Measurements from ENCODE around the gene CD93. TPM values are rescaled to one million over a fixed set of nuclear protein-coding genes. Genes with fewer than 3 reads are reported as not detected.

The CD93 gene
- total RNA-seq, 1 donor from 2014 or later = 0.44 TPM

DNA sequence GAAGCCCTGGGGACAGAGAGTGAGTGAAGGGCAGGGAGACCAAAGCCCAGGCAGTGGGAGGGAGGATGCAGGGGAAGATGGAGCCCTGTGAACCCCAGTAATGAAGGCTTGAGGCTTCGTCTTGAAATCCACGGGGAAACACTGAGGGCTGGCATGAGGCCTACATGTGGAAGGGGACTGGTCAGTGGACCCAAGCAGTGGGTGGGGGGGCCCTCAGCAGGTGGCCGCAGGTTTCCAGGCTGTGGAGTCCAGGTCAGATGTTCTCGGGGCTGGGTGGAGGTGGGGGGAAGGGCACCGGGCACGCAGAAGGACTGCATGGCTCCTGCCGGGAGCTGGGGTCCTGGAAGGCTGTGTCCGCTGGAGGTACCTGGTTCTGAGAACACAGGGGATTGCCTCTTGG, 2.7 kb upstream of the CD93 start:
- no peaks in the 10 kb centered on the region for H3K36me3 Mint-ChIP-seq (ENCODE audit: low read depth)
- H3K9me3 Mint-ChIP-seq = no peaks in the 10 kb centered on the region
- DNase-seq (ENCODE audit: low read depth, low spot score) = no peak
- TF ChIP-seq, protein P1, sequence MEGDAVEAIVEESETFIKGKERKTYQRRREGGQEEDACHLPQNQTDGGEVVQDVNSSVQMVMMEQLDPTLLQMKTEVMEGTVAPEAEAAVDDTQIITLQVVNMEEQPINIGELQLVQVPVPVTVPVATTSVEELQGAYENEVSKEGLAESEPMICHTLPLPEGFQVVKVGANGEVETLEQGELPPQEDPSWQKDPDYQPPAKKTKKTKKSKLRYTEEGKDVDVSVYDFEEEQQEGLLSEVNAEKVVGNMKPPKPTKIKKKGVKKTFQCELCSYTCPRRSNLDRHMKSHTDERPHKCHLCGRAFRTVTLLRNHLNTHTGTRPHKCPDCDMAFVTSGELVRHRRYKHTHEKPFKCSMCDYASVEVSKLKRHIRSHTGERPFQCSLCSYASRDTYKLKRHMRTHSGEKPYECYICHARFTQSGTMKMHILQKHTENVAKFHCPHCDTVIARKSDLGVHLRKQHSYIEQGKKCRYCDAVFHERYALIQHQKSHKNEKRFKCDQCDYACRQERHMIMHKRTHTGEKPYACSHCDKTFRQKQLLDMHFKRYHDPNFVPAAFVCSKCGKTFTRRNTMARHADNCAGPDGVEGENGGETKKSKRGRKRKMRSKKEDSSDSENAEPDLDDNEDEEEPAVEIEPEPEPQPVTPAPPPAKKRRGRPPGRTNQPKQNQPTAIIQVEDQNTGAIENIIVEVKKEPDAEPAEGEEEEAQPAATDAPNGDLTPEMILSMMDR (conservative IDR thresholded peaks at IDR 0.05) = no peak
- peaks cover 15% of the 10 kb centered on the region for H3K4me1 Mint-ChIP-seq
- peaks cover 2% of the 10 kb centered on the region for H3K27me3 Mint-ChIP-seq (ENCODE audit: low read depth)
- H3K27ac Mint-ChIP-seq (ENCODE audit: unreplicated experiment) = no peak overlapping the region
- no peak overlapping the region for H3K4me3 Mint-ChIP-seq

DNA sequence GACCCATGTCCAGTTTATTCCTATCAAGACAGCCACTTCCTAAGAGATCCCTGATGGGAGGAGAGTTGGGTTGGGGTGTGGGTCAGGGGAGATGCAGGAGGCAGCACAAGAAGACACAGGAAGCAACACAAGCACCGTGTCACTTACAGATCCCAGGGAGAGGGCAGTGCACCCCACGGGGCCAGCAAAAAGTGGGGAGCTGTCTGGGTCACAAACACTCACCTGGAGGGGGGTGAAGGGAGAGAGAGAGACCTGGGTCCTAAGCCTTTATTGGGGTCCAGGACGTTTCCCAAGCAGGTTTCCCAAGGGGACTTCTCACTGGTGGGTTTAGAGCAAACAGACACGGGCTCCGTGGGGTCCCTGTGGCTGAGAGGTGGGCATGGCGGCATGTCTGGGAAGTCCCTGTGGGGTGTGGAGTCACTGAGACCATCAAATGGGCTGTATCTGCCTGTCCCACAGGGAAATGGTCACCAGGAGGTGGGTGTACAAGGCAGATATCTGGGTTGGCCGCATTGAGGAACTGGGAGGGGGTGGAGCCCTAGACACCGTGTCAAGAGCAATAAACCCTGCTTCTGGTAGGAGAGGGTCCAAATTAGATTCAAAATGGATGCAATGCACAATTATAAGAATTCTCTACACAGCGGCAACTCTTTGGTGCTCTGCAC, 1.6 kb upstream of the CD93 start:
- no peak for DNase-seq (ENCODE audit: low read depth, low spot score)
- TF ChIP-seq, protein P1 (conservative IDR thresholded peaks at IDR 0.05) = no peak
- no peaks in the 10 kb centered on the region for H3K27me3 Mint-ChIP-seq (ENCODE audit: low read depth)
- H3K36me3 Mint-ChIP-seq (ENCODE audit: low read depth) = no peaks in the 10 kb centered on the region
- no peak overlapping the region for H3K4me3 Mint-ChIP-seq
- no peak overlapping the region for H3K27ac Mint-ChIP-seq (ENCODE audit: unreplicated experiment)
- H3K9me3 Mint-ChIP-seq = no peaks in the 10 kb centered on the region
- H3K4me1 Mint-ChIP-seq = peaks cover 21% of the 10 kb centered on the region

DNA sequence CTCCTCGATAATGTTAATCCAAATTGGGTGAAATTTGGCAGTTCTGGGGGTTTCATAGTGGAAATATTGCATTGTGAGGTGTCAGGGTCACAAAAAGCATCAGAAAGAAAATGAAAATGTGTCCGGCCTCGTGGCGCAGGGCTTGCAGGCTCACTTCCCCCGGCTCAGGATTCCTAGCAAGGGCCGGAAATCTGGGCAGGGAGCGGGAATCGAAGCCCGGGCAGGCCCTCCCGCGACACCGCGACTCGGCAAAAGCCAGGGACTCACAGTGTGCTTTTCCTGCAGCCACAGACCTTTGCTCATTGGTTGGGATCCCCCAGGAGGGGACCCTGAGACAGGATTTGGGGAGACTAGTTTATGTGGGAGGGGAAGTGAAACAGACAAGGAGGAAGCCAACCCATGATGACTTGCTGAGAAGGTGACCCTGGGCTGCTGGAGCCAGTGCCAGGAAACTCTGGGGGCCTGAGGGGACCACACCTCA, 847 bp upstream of the CD93 start:
- no peak overlapping the region for H3K27ac Mint-ChIP-seq (ENCODE audit: unreplicated experiment)
- no peak overlapping the region for H3K4me3 Mint-ChIP-seq
- TF ChIP-seq, protein P1 (conservative IDR thresholded peaks at IDR 0.05) = no peak
- H3K36me3 Mint-ChIP-seq (ENCODE audit: low read depth) = no peaks in the 10 kb centered on the region
- peaks cover 15% of the 10 kb centered on the region for H3K4me1 Mint-ChIP-seq
- H3K27me3 Mint-ChIP-seq (ENCODE audit: low read depth) = peaks cover 2% of the 10 kb centered on the region
- H3K9me3 Mint-ChIP-seq = no peaks in the 10 kb centered on the region
- no peak for DNase-seq (ENCODE audit: low read depth, low spot score)

DNA sequence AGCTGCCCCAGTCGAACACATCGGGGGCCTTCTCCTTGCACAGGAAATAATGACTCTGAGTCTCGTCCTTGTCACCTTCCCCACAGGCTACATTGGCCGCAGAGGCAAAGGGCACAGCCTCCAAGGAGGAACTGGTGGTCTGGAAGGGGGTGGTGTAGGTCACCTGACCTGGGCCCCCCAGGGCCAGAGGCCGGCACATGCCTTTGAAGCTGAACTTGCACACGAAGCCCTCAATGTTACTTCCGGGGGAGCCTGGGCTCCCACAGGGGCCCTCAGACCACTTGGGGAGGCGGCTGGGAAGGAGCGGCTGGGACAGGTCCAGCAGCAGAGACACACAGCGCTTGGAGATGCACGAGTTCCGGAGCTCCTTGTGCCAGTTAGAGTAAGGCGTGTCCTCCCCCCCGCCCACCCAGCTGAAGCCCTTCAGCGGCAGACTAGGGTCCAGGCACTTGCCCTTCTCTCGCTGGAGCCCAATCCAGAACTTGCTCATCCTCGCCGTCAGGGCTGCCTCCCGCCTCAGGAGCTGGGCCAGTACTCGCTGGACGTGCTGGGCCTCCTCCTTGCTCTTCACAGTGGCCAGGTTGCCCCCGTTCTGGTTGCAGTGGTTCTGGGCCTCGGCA, 578 bp downstream of the CD93 start:
- H3K4me1 Mint-ChIP-seq = peaks cover 14% of the 10 kb centered on the region
- DNase-seq (ENCODE audit: low read depth, low spot score) = no peak
- H3K9me3 Mint-ChIP-seq = no peaks in the 10 kb centered on the region
- no peaks in the 10 kb centered on the region for H3K36me3 Mint-ChIP-seq (ENCODE audit: low read depth)
- peaks cover 3% of the 10 kb centered on the region for H3K27me3 Mint-ChIP-seq (ENCODE audit: low read depth)
- no peak overlapping the region for H3K4me3 Mint-ChIP-seq
- TF ChIP-seq, protein P1 (conservative IDR thresholded peaks at IDR 0.05) = no peak
- no peak overlapping the region for H3K27ac Mint-ChIP-seq (ENCODE audit: unreplicated experiment)

DNA sequence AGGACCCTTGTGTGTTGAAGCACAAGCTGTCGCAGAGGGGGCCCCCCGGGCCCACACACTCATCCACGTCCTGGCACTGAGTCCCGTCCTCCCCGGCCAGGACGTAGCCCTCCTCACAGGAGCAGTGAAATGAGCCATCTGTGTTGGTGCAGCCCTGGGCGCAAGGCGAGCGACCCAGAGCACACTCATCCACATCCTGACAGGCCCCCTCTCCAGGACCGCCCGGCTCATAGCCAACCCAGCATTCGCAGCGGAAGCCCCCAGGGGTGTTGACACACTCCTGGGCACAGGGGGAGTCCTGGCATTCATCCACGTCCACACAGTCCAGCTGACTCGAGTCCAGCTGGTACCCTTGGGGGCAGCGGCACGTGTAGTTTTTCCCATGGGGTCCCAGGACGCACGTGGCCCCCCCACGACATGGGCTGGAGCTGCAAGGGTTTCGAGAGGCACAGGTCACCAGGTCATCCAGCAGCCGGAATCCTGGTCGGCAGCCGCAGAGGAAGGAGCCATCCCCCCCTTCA, 1.2 kb downstream of the CD93 start:
- Mint-ChIP-seq H3K27ac (ENCODE audit: unreplicated experiment) (no peak overlapping the region), H3K27me3 (ENCODE audit: low read depth) (peaks cover 3% of the 10 kb centered on the region), H3K9me3 (no peaks in the 10 kb centered on the region), H3K36me3 (ENCODE audit: low read depth) (no peaks in the 10 kb centered on the region), H3K4me3 (no peak overlapping the region), H3K4me1 (peaks cover 14% of the 10 kb centered on the region)
- TF ChIP-seq, protein P1 (conservative IDR thresholded peaks at IDR 0.05) = no peak
- DNase-seq (ENCODE audit: low read depth, low spot score) = no peak
